Spleen (tissue), 7 donors: Measurements from ENCODE around the gene CREBRF.

Experiments used
- CTCF ChIP-seq, 11 experiments: fragments of 200-600 bp in 7 of 11; fragments of 450-650 bp in 4 of 11; sonication (generic) in 4 of 11; IDR thresholded peaks in 8 of 11; conservative IDR thresholded peaks in 3 of 11; 1 replicate in 7 of 11; 2 replicates in 4 of 11; pipeline versions ENCODE4 v1.4.0 to v1.8.0; 2016 to 2021; ENCODE audit warnings: antibody characterized with exemption in 11 of 11, inconsistent platforms in 4 of 11, mild to moderate bottlenecking in 1 of 11
- POLR2A ChIP-seq, 3 donors: fragments of 450-650 bp; IDR thresholded peaks; one replicate each; pipeline ENCODE4 v1.5.1; 2017; ENCODE audit warnings: antibody characterized with exemption in 3 of 3, mild to moderate bottlenecking in 1 of 3
- POLR2AphosphoS5 ChIP-seq, 3 donors: sonication (generic); formaldehyde crosslinking; IDR thresholded peaks; one replicate each; pipeline ENCODE4 v1.5.1; 2017; ENCODE audit warnings: antibody characterized with exemption in 3 of 3
- donor health status: DM: no; HTN: no; CAD: no; lungs with moderate emphysema.
- donor health status: DM: no; HTN: no; CAD: no.
- donor health status: DM: no; HTN: no; CAD: no.

GRCh38 chr5:173187054-173187743, 131.0 kb downstream of the CREBRF start:
- no peak for TF ChIP-seq POLR2AphosphoS5 (IDR thresholded peaks at IDR 0.05)
- no peak for TF ChIP-seq CTCF (IDR thresholded peaks at IDR 0.05 in 8 of 11, conservative IDR thresholded peaks at IDR 0.05 in 3 of 11)
- TF ChIP-seq POLR2A (IDR thresholded peaks at IDR 0.05), result no peak
